Astrocyte (in vitro differentiated cells and primary cell): ENCODE data around the gene GCNT1. TPM values are rescaled to one million over a fixed set of nuclear protein-coding genes. Genes with fewer than 3 reads are reported as not detected.
A peak's percentile ranks its signal among the peaks of the same experiment; 100 is the strongest.

ENCODE experiments used
- DNase-seq: peaks from one replicate; pipeline ENCODE4 v3.0.0-alpha.2; 2010; ENCODE audit warnings: low read depth
- FAIRE-seq: peaks from 2 replicates; lab custom pipeline; 2011; peaks lifted over from hg19 to GRCh38; lab: Jason Lieb, UNC
- H2AFZ ChIP-seq: 2 replicates; pipeline ENCODE4 v1.6.0; 2012; ENCODE audit warnings: low read depth, low read length, inconsistent platforms
- H3K27ac ChIP-seq: 2 replicates; pipeline ENCODE4 v1.5.1; 2011; ENCODE audit warnings: low read depth, low read length, inconsistent platforms
- H3K27me3 ChIP-seq: 2 replicates; pipeline ENCODE4 v1.6.0; 2011; ENCODE audit warnings: low read length, inconsistent platforms; ENCODE audit not compliant: insufficient read depth
- H3K36me3 ChIP-seq: 2 replicates; pipeline ENCODE4 v1.5.1; 2011; ENCODE audit warnings: low read length, inconsistent platforms; ENCODE audit not compliant: insufficient read depth
- H3K4me1 ChIP-seq: 2 replicates; pipeline ENCODE4 v1.5.1; 2011; ENCODE audit warnings: low read length, inconsistent platforms; ENCODE audit not compliant: insufficient read depth
- H3K4me2 ChIP-seq: 2 replicates; pipeline ENCODE4 v1.6.0; 2012; ENCODE audit warnings: low read length, inconsistent platforms
- H3K4me3 ChIP-seq: 2 replicates; pipeline ENCODE4 v1.5.1; 2011; ENCODE audit warnings: low read depth, mild to moderate bottlenecking, low read length, inconsistent platforms; ENCODE audit not compliant: insufficient read depth
- H3K79me2 ChIP-seq: 2 replicates; pipeline ENCODE4 v1.6.0; 2012; ENCODE audit warnings: mild to moderate bottlenecking, low read length, inconsistent platforms; ENCODE audit not compliant: insufficient read depth
- H3K9ac ChIP-seq: 2 replicates; pipeline ENCODE4 v1.6.0; 2012; ENCODE audit warnings: mild to moderate bottlenecking, low read length, inconsistent platforms
- H3K9me3 ChIP-seq: 2 replicates; pipeline ENCODE4 v1.5.1; 2012; ENCODE audit warnings: low read depth, mild to moderate bottlenecking, low read length, inconsistent platforms; ENCODE audit not compliant: insufficient read depth
- H4K20me1 ChIP-seq: 2 replicates; pipeline ENCODE4 v1.6.0; 2012; ENCODE audit warnings: low read length, inconsistent platforms; ENCODE audit not compliant: insufficient read depth
- H3K27ac Mint-ChIP-seq: one replicate; pipeline ENCODE4 v1.8.0; 2021; ENCODE audit warnings: mild to moderate bottlenecking, mixed read lengths; ENCODE audit not compliant: unreplicated experiment
- H3K27me3 Mint-ChIP-seq: one replicate; pipeline ENCODE4 v1.8.0; 2021; ENCODE audit warnings: low read depth, mixed read lengths; ENCODE audit not compliant: unreplicated experiment
- H3K36me3 Mint-ChIP-seq: one replicate; pipeline ENCODE4 v1.8.0; 2021; ENCODE audit warnings: low read depth, mixed read lengths; ENCODE audit not compliant: unreplicated experiment
- H3K4me1 Mint-ChIP-seq: one replicate; pipeline ENCODE4 v1.8.0; 2021; ENCODE audit warnings: low read depth, mixed read lengths; ENCODE audit not compliant: unreplicated experiment
- H3K4me3 Mint-ChIP-seq: one replicate; pipeline ENCODE4 v1.8.0; 2021; ENCODE audit warnings: mild to moderate bottlenecking, moderate library complexity, mixed read lengths; ENCODE audit not compliant: unreplicated experiment
- H3K9me3 Mint-ChIP-seq: one replicate; pipeline ENCODE4 v1.8.0; 2021; ENCODE audit warnings: mild to moderate bottlenecking, mixed read lengths; ENCODE audit not compliant: unreplicated experiment
- EZH2 ChIP-seq: IDR thresholded peaks from 2 replicates; pipeline ENCODE4 v1.6.1; 2012; ENCODE audit warnings: mild to moderate bottlenecking, low read length, inconsistent platforms; ENCODE audit not compliant: insufficient read depth
- total RNA-seq: library from RNA; stranded (reverse); gene quantifications from 2 replicates; pipeline ENCODE4 v1.2.1, GENCODE V29; 2021
- TF ChIP-seq, protein P1 (sequence below): IDR thresholded peaks from 2 replicates; pipeline ENCODE4 v1.5.1; 2011; ENCODE audit warnings: low read depth, mild to moderate bottlenecking, inconsistent platforms, low read length, moderate library complexity; ENCODE audit not compliant: insufficient read depth

Gene GCNT1
- total RNA-seq, 1 donor from 2014 or later = 14.7 TPM

DNA sequence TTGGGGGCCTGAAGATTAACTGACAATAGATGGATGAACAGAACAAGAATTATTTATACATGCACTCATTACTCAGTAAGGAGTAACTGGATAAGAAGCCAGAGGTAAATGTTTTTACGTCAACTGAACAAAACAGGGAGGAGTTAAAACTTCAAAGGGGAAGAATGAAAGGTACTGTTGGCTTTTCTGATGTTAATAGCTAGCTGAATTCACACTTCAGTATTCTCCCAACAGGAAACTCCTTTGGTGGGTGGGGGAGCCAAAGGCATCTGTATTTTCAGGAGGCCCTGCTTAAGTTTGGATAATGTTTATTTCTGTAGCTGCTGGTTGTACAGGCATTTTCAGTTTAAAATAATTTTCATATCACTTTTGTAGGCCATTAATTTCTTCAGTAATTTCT is 41.6 kb upstream of the GCNT1 start:
- H3K27me3 Mint-ChIP-seq = no peaks in the 10 kb centered on the region
- H3K4me2 ChIP-seq = no peak overlapping the region
- no peak for FAIRE-seq

DNA sequence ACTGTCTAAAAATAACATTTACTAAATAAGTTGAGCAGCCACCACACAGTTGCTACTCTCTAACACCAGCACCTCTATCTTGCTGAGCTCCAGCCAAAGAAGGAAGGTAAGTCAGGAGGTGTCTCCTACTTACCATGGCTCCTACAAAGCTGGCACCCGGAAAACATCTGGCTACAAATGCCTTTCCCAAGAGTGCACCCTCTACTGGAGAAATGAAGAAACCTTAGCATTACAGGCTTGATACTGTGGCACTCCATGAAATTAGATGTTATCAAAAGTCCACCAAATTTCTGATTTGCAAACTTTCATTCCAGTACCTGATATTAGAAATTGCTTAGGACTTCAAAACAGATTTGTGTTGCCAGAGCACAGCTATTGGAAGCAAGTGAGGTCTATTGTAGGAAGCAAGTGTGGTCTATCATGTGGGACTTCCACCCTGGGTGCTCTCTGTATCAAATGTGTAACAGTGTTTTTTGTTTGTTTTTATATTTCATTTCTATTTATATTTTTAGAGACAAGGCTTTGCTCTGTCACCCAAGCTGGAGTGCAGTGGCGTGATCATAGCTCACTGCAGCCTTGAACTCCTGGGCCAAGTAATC is 39.1 kb upstream of the GCNT1 start:
- Histone ChIP-seq H3K36me3 (no peaks in the 10 kb centered on the region), H3K4me2 (no peak overlapping the region), H3K27me3 (no peaks in the 10 kb centered on the region), H3K27ac (no peak overlapping the region), H3K9me3 (no peaks in the 10 kb centered on the region), H4K20me1 (no peaks in the 10 kb centered on the region), H3K9ac (no peak overlapping the region), H2AFZ (no peak overlapping the region), H3K4me1 (peaks cover 15% of the 10 kb centered on the region), H3K4me3 (no peak overlapping the region), H3K79me2 (no peaks in the 10 kb centered on the region)
- Mint-ChIP-seq H3K4me3 (no peak overlapping the region), H3K36me3 (peaks cover 2% of the 10 kb centered on the region), H3K9me3 (no peaks in the 10 kb centered on the region), H3K4me1 (no peaks in the 10 kb centered on the region), H3K27me3 (no peaks in the 10 kb centered on the region), H3K27ac (no peak overlapping the region)
- TF ChIP-seq, protein P1, sequence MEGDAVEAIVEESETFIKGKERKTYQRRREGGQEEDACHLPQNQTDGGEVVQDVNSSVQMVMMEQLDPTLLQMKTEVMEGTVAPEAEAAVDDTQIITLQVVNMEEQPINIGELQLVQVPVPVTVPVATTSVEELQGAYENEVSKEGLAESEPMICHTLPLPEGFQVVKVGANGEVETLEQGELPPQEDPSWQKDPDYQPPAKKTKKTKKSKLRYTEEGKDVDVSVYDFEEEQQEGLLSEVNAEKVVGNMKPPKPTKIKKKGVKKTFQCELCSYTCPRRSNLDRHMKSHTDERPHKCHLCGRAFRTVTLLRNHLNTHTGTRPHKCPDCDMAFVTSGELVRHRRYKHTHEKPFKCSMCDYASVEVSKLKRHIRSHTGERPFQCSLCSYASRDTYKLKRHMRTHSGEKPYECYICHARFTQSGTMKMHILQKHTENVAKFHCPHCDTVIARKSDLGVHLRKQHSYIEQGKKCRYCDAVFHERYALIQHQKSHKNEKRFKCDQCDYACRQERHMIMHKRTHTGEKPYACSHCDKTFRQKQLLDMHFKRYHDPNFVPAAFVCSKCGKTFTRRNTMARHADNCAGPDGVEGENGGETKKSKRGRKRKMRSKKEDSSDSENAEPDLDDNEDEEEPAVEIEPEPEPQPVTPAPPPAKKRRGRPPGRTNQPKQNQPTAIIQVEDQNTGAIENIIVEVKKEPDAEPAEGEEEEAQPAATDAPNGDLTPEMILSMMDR = peak; percentile 51
- TF ChIP-seq EZH2 = no peak
- no peak for DNase-seq
- FAIRE-seq = no peak

More for the DNA sequence above, 41.6 kb upstream of the GCNT1 start:
- no peaks in the 10 kb centered on the region for H3K36me3 ChIP-seq
- Mint-ChIP-seq H3K36me3 (peaks cover 2% of the 10 kb centered on the region), H3K4me1 (no peaks in the 10 kb centered on the region), H3K4me3 (no peak overlapping the region), H3K27ac (no peak overlapping the region), H3K9me3 (peaks cover 4% of the 10 kb centered on the region)
- no peak overlapping the region for H3K27ac ChIP-seq
- H3K9me3 ChIP-seq = no peaks in the 10 kb centered on the region
- no peak for TF ChIP-seq EZH2
- TF ChIP-seq, protein P1 = no peak
- H3K27me3 ChIP-seq = no peaks in the 10 kb centered on the region
- peaks cover 19% of the 10 kb centered on the region for H3K4me1 ChIP-seq
- H3K4me3 ChIP-seq = no peak overlapping the region
- no peaks in the 10 kb centered on the region for H4K20me1 ChIP-seq
- no peaks in the 10 kb centered on the region for H3K79me2 ChIP-seq
- H2AFZ ChIP-seq = no peak overlapping the region
- no peak for DNase-seq
- H3K9ac ChIP-seq = no peak overlapping the region
